GM19238 (cell line): ENCODE data around the gene GYS1.
A peak's percentile ranks its signal among the peaks of the same experiment; 100 is the strongest.

ENCODE experiments used
- DNase-seq: peaks from one replicate; pipeline ENCODE4 v3.0.0; 2011; ENCODE audit warnings: low spot score; ENCODE audit not compliant: insufficient read length

Gene GYS1

GRCh38 chr19:48988860-48989259, 4.2 kb downstream of the GYS1 start:
- DNase-seq, result no peak

DNA sequence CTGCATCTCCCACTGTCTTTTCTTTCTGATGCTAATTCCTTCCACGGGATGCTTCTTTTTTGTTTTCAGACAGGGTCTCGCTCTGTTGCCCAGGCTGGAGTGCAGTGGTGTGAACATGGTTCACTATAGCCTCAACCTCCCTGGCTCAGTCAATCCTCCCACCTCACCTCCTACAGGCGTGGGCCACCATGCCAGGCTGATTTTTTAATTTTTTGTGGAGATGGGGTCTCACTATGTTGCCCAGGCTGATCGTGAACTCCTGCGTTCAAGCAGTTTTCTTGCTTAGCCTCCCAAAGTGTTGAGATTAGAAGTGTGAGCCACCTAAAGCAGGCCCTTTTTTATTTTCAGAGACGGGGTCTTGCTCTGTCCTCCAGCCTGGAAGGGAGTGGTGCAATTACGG, 4.8 kb downstream of the GYS1 start:
- DNase-seq, result no peak

GRCh38 chr19:48987323-48987722, 5.8 kb downstream of the GYS1 start:
- DNase-seq, result no peak

GRCh38 chr19:48986211-48986610, 6.9 kb downstream of the GYS1 start:
- no peak for DNase-seq

DNA sequence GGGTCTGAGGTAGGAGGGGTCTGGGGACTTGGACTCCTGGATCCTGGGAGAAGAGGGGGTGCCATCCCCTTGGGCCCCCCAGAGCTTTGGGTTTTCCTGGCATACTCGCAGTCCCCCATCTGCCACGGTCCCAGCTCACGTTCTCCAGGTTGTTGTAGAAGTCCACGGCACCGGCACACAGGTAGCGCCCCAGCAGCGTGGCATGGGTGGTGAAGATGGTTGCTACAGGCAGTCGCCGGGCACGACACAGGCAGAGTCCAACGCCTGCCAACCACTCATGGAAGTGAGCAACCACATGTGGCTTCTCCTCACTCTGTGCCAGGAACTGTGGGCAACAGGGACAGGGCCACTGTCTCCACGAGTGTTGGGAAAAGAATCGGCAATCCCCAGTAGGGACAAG, 7.4 kb downstream of the GYS1 start:
- DNase-seq, result no peak

GRCh38 chr19:48982280-48982679, 10.8 kb downstream of the GYS1 start:
- DNase-seq, result no peak

DNA sequence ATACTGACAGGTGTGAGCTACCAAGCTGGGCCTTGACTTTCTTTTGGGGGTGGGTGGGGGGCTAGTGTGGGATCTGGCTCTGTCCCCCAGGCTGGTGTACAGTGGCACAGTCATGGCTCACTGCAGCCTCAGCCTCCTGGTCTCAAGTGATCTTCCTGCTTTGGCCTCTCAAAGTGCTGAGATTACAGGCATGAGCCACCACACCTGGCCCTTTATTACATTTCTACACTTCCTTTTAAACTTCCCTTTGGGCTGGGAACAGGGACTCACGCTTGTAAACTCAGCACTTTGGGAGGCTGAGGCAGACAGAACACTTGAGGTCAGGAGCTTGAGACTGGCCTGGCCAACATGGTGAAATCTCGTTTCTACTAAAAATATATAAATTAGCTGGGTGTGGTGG, 16.0 kb downstream of the GYS1 start:
- no peak for DNase-seq

DNA sequence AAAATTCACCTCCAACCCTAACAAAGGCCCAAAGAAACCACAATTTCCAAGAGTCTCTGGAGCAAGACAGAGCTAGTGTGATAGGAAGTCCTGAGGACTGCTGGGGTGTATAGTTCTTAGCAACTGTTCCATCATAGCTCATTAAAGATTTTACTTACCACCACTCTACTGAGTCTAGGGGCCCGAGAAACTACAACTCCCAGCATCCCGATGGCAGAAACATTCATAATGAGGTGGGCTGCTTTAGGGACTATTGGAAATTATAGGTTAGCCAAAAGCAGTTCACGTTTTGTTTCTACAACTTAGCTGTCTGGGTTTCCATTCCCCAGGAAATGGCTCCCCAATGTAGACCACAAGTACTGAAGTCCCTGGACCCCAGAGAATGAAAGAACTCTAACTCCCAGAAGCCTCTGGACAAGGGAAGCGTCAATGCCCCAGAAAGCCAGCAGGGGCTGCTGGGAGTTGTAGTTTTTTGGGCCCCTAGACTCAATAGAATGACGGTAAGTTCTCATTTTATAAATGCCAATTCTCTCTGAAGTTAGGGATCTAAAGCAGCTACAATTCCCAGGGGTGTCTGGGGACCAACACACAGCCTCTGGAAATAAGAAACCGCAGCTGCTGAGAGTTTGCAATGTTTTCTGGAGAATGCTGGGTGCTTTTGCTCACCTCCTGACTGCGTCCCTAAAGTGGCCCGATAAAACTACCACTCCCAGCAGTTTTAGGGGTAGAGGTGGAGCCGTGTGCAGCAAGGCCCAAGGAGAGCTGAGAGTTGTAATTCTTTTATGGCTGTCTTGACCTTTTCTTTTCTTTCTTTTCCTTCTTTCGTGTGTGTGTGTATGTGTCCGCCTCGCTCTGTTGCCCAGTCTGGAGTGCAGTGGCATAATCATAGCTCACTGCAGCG, 16.9 kb downstream of the GYS1 start:
- DNase-seq, result no peak

- DNase-seq, result peak; percentile 66
Observed at GRCh38 chr19:48970923-48971395, 22.1 kb downstream of the GYS1 start.

- no peak for DNase-seq
Observed at GRCh38 chr19:48970139-48970766, 22.9 kb downstream of the GYS1 start.

- DNase-seq, result no peak
Observed at GRCh38 chr19:48969276-48970138, 23.6 kb downstream of the GYS1 start.

DNA sequence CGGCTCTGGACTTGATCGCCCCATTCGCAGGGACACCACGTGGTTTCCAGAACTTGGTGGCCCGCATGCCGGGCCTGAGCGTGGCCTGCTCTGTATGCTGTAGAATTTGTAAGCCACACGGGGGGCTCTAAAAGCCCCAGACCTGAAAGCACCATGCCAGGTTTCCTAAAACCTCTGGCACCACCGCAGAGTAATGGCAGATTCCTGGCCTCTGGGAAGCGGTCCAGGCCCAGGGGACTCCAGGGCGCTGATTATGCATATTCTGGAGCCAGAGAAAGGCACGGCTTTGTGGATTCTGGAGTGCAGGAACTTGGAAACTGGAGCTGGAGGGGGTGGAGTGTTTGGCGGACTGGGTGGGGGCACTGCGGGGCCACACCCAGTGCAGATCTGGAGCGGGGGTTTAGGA, 24.3 kb downstream of the GYS1 start:
- DNase-seq, result no peak

- no peak for DNase-seq
Observed at GRCh38 chr19:48968179-48968661, 24.9 kb downstream of the GYS1 start.

- no peak for DNase-seq
Observed at GRCh38 chr19:48967346-48968178, 25.5 kb downstream of the GYS1 start.

DNA sequence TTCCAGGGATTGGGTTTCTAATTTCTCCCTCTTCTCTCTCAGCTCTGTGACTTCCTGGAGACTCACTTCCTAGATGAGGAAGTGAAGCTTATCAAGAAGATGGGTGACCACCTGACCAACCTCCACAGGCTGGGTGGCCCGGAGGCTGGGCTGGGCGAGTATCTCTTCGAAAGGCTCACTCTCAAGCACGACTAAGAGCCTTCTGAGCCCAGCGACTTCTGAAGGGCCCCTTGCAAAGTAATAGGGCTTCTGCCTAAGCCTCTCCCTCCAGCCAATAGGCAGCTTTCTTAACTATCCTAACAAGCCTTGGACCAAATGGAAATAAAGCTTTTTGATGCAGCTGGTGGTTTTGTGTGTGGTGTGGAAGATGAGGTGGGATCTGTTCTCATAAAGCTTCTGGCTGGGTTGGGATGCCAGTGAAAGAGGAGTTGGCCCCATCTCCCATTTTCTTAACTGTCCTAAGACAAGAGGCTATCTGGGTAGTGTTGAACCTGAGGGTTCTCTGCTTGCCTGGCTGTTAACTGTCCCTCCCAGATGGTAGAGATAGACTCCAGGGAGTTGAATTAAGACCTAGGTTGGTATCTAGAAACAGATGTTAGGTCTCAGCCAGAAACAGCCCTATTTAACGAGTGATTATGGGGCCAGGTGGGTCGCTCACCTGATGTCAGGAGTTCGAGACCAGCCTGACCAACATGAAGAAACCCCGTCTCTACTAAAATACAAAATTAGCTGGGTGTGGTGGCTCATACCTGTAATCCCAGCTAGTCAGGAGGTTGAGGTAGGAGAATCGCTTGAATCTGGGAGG, 26.4 kb downstream of the GYS1 start:
- no peak for DNase-seq

GRCh38 chr19:48965806-48966540, 27.1 kb downstream of the GYS1 start:
- DNase-seq, result peak; percentile 68

- DNase-seq, result peak; percentile 94
Observed at GRCh38 chr19:48965040-48965805, 27.9 kb downstream of the GYS1 start, which contains the start of gene FTL. TSS of gene FTL (plus strand) at chr19:48965309. CDS start at chr19:48965508, 199 bp downstream.
